ENCODE measurements around the gene RAPSN.

DNA sequence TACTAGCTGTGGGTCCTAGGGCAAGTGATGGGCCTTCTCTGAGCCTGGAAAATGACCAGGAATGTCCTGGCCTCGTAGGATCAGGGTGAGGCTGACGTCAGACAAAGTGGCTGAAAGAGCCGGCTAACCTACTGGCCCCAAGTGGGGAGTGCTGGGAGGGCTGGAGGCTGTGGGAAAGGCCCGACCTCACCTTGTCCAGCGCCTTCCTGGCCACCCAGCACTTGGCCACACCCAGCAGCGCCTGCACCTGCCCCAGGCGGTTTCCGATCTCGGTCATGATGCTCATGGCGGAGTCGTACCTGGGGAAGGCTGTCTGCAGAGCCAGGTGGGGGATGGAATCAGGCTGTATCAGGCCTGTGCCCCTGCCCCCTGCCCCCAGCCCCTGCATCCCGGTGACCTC is 7.5 kb downstream of the RAPSN start:
- TF ChIP-seq CREB1 (IDR thresholded peaks at IDR 0.05) (no peak), KDM1A (IDR thresholded peaks at IDR 0.05; ENCODE audit: borderline replicate concordance, low read length) (no peak), POLR2A (IDR thresholded peaks at IDR 0.05; ENCODE audit: control extremely low read depth in 1 of 2, low read depth in 2 of 2, low read length in 2 of 2) (no peak)
